Body of pancreas (tissue), 4 donors: ENCODE data around the gene NTN3.

Source experiments
- POLR2A ChIP-seq, 3 donors: fragments of 450-650 bp; IDR thresholded peaks; one replicate each; pipeline ENCODE4 v1.6.1; 2016; ENCODE audit warnings: antibody characterized with exemption in 3 of 3, mild to moderate bottlenecking in 2 of 3
- TF ChIP-seq, protein P1 (sequence below), 7 experiments: fragments of 450-650 bp in 4 of 7; fragments of 200-600 bp in 3 of 7; sonication (generic) in 3 of 7; IDR thresholded peaks; one replicate each; pipeline ENCODE4 v1.5.1; 2016 to 2019; ENCODE audit warnings: antibody characterized with exemption in 7 of 7

DNA sequence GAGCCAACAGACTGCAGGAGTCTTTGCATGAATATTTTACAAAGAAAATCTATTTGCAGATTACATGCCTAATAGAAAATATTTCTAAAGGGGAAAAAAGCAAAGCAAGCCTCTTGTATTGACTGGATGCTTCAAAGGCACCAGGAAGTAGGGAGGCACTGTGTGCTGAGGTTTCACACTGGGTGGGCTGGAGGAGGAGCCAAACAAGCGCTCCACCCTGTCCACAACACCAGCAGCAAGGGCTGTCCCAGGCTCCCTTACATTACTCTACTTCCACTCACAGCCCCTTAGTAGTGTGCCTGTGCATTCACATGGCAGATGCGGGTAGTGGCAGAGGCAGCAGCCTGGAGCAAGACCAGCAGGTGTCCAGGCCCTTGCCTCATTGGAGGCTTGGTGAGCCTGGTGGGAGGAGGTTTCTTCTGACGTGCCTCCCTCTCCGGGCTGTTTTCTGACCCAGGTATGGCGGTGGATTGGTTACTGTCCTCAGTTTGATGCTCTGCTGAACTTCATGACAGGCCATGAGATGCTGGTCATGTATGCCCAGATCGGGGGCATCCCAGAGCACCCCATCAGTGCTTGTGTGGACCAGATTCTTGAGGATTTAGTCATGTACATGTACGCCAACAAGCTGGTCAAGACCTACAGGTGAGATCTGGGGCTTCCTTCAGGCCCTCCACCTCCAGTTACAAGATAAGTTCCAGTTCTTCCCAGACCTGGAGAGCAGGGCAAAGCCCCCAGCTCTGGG, 48.8 kb upstream of the NTN3 start:
- TF ChIP-seq, protein P1, sequence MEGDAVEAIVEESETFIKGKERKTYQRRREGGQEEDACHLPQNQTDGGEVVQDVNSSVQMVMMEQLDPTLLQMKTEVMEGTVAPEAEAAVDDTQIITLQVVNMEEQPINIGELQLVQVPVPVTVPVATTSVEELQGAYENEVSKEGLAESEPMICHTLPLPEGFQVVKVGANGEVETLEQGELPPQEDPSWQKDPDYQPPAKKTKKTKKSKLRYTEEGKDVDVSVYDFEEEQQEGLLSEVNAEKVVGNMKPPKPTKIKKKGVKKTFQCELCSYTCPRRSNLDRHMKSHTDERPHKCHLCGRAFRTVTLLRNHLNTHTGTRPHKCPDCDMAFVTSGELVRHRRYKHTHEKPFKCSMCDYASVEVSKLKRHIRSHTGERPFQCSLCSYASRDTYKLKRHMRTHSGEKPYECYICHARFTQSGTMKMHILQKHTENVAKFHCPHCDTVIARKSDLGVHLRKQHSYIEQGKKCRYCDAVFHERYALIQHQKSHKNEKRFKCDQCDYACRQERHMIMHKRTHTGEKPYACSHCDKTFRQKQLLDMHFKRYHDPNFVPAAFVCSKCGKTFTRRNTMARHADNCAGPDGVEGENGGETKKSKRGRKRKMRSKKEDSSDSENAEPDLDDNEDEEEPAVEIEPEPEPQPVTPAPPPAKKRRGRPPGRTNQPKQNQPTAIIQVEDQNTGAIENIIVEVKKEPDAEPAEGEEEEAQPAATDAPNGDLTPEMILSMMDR (IDR thresholded peaks at IDR 0.05), result no peak
- TF ChIP-seq POLR2A (IDR thresholded peaks at IDR 0.05), result no peak
